Neuron (in vitro differentiated cells): ENCODE data around the gene PUM1.
"Not testable (repeated sequence)": the region's sequence is repeated elsewhere in the genome, so short reads cannot be mapped to it uniquely, and the experiment has no call there.

Source experiments
- H2AFZ ChIP-seq: one replicate; pipeline ENCODE4 v1.6.1; 2013; ENCODE audit warnings: low read depth, mild to moderate bottlenecking, inconsistent platforms, low read length, moderate library complexity
- H3K27me3 ChIP-seq: one replicate; pipeline ENCODE4 v1.6.1; 2013; ENCODE audit warnings: low read length; ENCODE audit not compliant: insufficient read depth
- H3K36me3 ChIP-seq: one replicate; pipeline ENCODE4 v1.6.1; 2013; ENCODE audit warnings: low read length; ENCODE audit not compliant: insufficient read depth
- H3K4me1 ChIP-seq: one replicate; pipeline ENCODE4 v1.6.1; 2013; ENCODE audit warnings: low read length; ENCODE audit not compliant: insufficient read depth
- H3K4me3 ChIP-seq: 2 replicates; pipeline ENCODE4 v1.5.1; 2013; ENCODE audit warnings: mild to moderate bottlenecking, low read length, moderate library complexity
- H3K9me3 ChIP-seq: one replicate; pipeline ENCODE4 v1.6.1; 2013; ENCODE audit warnings: low read length

PUM1 gene

GRCh38 chr1:31054958-31055481 lies 10.5 kb downstream of the PUM1 start:
- no peaks in the 10 kb centered on the region for H3K4me1 ChIP-seq
- no peaks in the 10 kb centered on the region for H3K9me3 ChIP-seq
- H2AFZ ChIP-seq: no peak overlapping the region
- H3K4me3 ChIP-seq: no peak overlapping the region
- H3K36me3 ChIP-seq: peaks cover 63% of the 10 kb centered on the region
- no peaks in the 10 kb centered on the region for H3K27me3 ChIP-seq

GRCh38 chr1:31054349-31054748 lies 11.2 kb downstream of the PUM1 start:
- Histone ChIP-seq H2AFZ (no peak overlapping the region), H3K27me3 (no peaks in the 10 kb centered on the region), H3K4me1 (no peaks in the 10 kb centered on the region), H3K9me3 (no peaks in the 10 kb centered on the region), H3K4me3 (no peak overlapping the region), H3K36me3 (peaks cover 61% of the 10 kb centered on the region)

GRCh38 chr1:31052613-31053012 lies 12.9 kb downstream of the PUM1 start:
- H3K36me3 ChIP-seq: peaks cover 46% of the 10 kb centered on the region
- H3K4me3 ChIP-seq, H2AFZ ChIP-seq, H3K4me1 ChIP-seq, H3K27me3 ChIP-seq, H3K9me3 ChIP-seq: not testable (repeated sequence)

- H3K27me3 ChIP-seq: no peaks in the 10 kb centered on the region
- no peaks in the 10 kb centered on the region for H3K9me3 ChIP-seq
- no peak overlapping the region for H2AFZ ChIP-seq
- H3K4me3 ChIP-seq: no peak overlapping the region
- no peaks in the 10 kb centered on the region for H3K4me1 ChIP-seq
- peaks cover 42% of the 10 kb centered on the region for H3K36me3 ChIP-seq
Observed at GRCh38 chr1:31051611-31052010, 13.9 kb downstream of the PUM1 start.

GRCh38 chr1:31047507-31047906 lies 18.0 kb downstream of the PUM1 start:
- peaks cover 38% of the 10 kb centered on the region for H3K36me3 ChIP-seq
- H3K27me3 ChIP-seq, H3K9me3 ChIP-seq: not testable (repeated sequence)

GRCh38 chr1:31043631-31044030 lies 21.9 kb downstream of the PUM1 start:
- Histone ChIP-seq H2AFZ (no peak overlapping the region), H3K36me3 (peaks cover 39% of the 10 kb centered on the region), H3K4me1 (no peaks in the 10 kb centered on the region), H3K9me3 (no peaks in the 10 kb centered on the region), H3K4me3 (no peak overlapping the region), H3K27me3 (no peaks in the 10 kb centered on the region)

More at GRCh38 chr1:31047507-31047906, 18.0 kb downstream of the PUM1 start:
- not testable (repeated sequence) for H2AFZ ChIP-seq, H3K4me3 ChIP-seq, H3K4me1 ChIP-seq

GRCh38 chr1:31042656-31043055 lies 22.9 kb downstream of the PUM1 start:
- Histone ChIP-seq H3K36me3 (peaks cover 44% of the 10 kb centered on the region), H3K4me1 (no peaks in the 10 kb centered on the region), H3K27me3 (no peaks in the 10 kb centered on the region), H3K4me3 (no peak overlapping the region), H2AFZ (no peak overlapping the region), H3K9me3 (no peaks in the 10 kb centered on the region)

- H3K4me1 ChIP-seq: no peaks in the 10 kb centered on the region
- no peaks in the 10 kb centered on the region for H3K9me3 ChIP-seq
- no peaks in the 10 kb centered on the region for H3K27me3 ChIP-seq
- peaks cover 51% of the 10 kb centered on the region for H3K36me3 ChIP-seq
- no peak overlapping the region for H3K4me3 ChIP-seq
- no peak overlapping the region for H2AFZ ChIP-seq
Observed at GRCh38 chr1:31041529-31041928, 24.0 kb downstream of the PUM1 start.

GRCh38 chr1:31040038-31040437 lies 25.5 kb downstream of the PUM1 start:
- H2AFZ ChIP-seq: no peak overlapping the region
- H3K36me3 ChIP-seq: peaks cover 56% of the 10 kb centered on the region
- H3K4me3 ChIP-seq: no peak overlapping the region
- H3K4me1 ChIP-seq: no peaks in the 10 kb centered on the region
- H3K9me3 ChIP-seq: no peaks in the 10 kb centered on the region
- no peaks in the 10 kb centered on the region for H3K27me3 ChIP-seq

GRCh38 chr1:31038935-31039334 lies 26.6 kb downstream of the PUM1 start:
- H3K36me3 ChIP-seq: peaks cover 54% of the 10 kb centered on the region

GRCh38 chr1:31038360-31038759 lies 27.2 kb downstream of the PUM1 start:
- Histone ChIP-seq H3K36me3 (peaks cover 52% of the 10 kb centered on the region), H3K27me3 (no peaks in the 10 kb centered on the region), H3K4me3 (no peak overlapping the region), H3K9me3 (no peaks in the 10 kb centered on the region), H3K4me1 (no peaks in the 10 kb centered on the region), H2AFZ (no peak overlapping the region)

More at GRCh38 chr1:31038935-31039334, 26.6 kb downstream of the PUM1 start:
- H3K27me3 ChIP-seq, H2AFZ ChIP-seq, H3K9me3 ChIP-seq, H3K4me3 ChIP-seq, H3K4me1 ChIP-seq: not testable (repeated sequence)

GRCh38 chr1:31036749-31037500 lies 28.6 kb downstream of the PUM1 start:
- Histone ChIP-seq H3K27me3 (no peaks in the 10 kb centered on the region), H2AFZ (no peak overlapping the region), H3K4me1 (no peaks in the 10 kb centered on the region), H3K4me3 (no peak overlapping the region), H3K36me3 (peaks cover 41% of the 10 kb centered on the region), H3K9me3 (no peaks in the 10 kb centered on the region)

GRCh38 chr1:31033598-31033997 lies 31.9 kb downstream of the PUM1 start:
- H2AFZ ChIP-seq: no peak overlapping the region
- peaks cover 43% of the 10 kb centered on the region for H3K36me3 ChIP-seq
- no peaks in the 10 kb centered on the region for H3K4me1 ChIP-seq
- H3K9me3 ChIP-seq: no peaks in the 10 kb centered on the region
- no peak overlapping the region for H3K4me3 ChIP-seq
- H3K27me3 ChIP-seq: no peaks in the 10 kb centered on the region

- Histone ChIP-seq H3K9me3 (no peaks in the 10 kb centered on the region), H2AFZ (no peak overlapping the region), H3K4me1 (no peaks in the 10 kb centered on the region), H3K36me3 (peaks cover 47% of the 10 kb centered on the region), H3K27me3 (no peaks in the 10 kb centered on the region), H3K4me3 (no peak overlapping the region)
Observed at GRCh38 chr1:31032266-31032665, 33.3 kb downstream of the PUM1 start.
